Stomach smooth muscle (tissue), 2 donors: ENCODE data around the gene WDR88.

ENCODE experiments used
- H3K27ac ChIP-seq: one replicate; pipeline ENCODE4 v1.7.0; 2013; ENCODE audit warnings: mild to moderate bottlenecking, low read length, inconsistent platforms
- H3K27me3 ChIP-seq, 2 donors: one replicate each; pipeline ENCODE4 v1.7.0; 2013; ENCODE audit warnings: low read length in 2 of 2; ENCODE audit not compliant: insufficient read depth in 2 of 2, control insufficient read depth in 1 of 2
- H3K36me3 ChIP-seq, 2 donors: one replicate each; pipeline ENCODE4 v1.7.0; 2013; ENCODE audit warnings: low read length in 2 of 2; ENCODE audit not compliant: control insufficient read depth in 2 of 2, insufficient read depth in 2 of 2
- H3K4me1 ChIP-seq: one replicate; pipeline ENCODE4 v1.7.0; 2013; ENCODE audit warnings: low read length; ENCODE audit not compliant: control insufficient read depth, insufficient read depth
- H3K4me3 ChIP-seq, 2 donors: one replicate each; pipeline ENCODE4 v1.7.0; 2013; ENCODE audit warnings: low read length in 2 of 2
- H3K9ac ChIP-seq, 2 donors: one replicate each; pipeline ENCODE4 v1.7.0; 2013; ENCODE audit warnings: low read length in 2 of 2, mild to moderate bottlenecking in 1 of 2
- H3K9me3 ChIP-seq, 2 donors: one replicate each; pipeline ENCODE4 v1.7.0; 2013; ENCODE audit warnings: low read length in 2 of 2; ENCODE audit not compliant: control insufficient read depth in 2 of 2
- donor health status: healthy.
- donor health status: Pancreatic carcinoma.

The WDR88 gene

GRCh38 chr19:33197591-33198000 lies 65.7 kb downstream of the WDR88 start:
- Histone ChIP-seq H3K36me3 (peaks cover 6 to 7% of the 10 kb centered on the region in 2 donors), H3K4me1 (peaks cover 15% of the 10 kb centered on the region), H3K27me3 (no peaks in the 10 kb centered on the region), H3K27ac (no peak overlapping the region), H3K9me3 (no peaks in the 10 kb centered on the region), H3K9ac (no peak overlapping the region), H3K4me3 (no peak overlapping the region)

GRCh38 chr19:33198169-33198568 lies 66.3 kb downstream of the WDR88 start:
- H3K9ac ChIP-seq = no peak overlapping the region
- H3K9me3 ChIP-seq = no peaks in the 10 kb centered on the region
- no peak overlapping the region for H3K27ac ChIP-seq
- H3K36me3 ChIP-seq = peaks cover 10% of the 10 kb centered on the region in 2 donors
- H3K4me1 ChIP-seq = peaks cover 15% of the 10 kb centered on the region
- H3K4me3 ChIP-seq = no peak overlapping the region
- H3K27me3 ChIP-seq = no peaks in the 10 kb centered on the region

- H3K36me3 ChIP-seq = peaks cover 13 to 15% of the 10 kb centered on the region in 2 donors
- H3K27me3 ChIP-seq = no peaks in the 10 kb centered on the region
- no peak overlapping the region for H3K4me3 ChIP-seq
- no peak overlapping the region for H3K27ac ChIP-seq
- H3K4me1 ChIP-seq = peaks cover 13% of the 10 kb centered on the region
- no peaks in the 10 kb centered on the region for H3K9me3 ChIP-seq
- no peak overlapping the region for H3K9ac ChIP-seq
Observed at GRCh38 chr19:33199441-33200265, 67.7 kb downstream of the WDR88 start.

GRCh38 chr19:33201473-33201872 lies 69.6 kb downstream of the WDR88 start:
- Histone ChIP-seq H3K36me3 (peaks cover 12 to 22% of the 10 kb centered on the region in 2 donors), H3K27ac (no peak overlapping the region), H3K9me3 (no peaks in the 10 kb centered on the region), H3K4me1 (no peaks in the 10 kb centered on the region), H3K9ac (no peak overlapping the region), H3K27me3 (no peaks in the 10 kb centered on the region), H3K4me3 (no peak overlapping the region)

- H3K9ac ChIP-seq = no peak overlapping the region
- H3K9me3 ChIP-seq = no peaks in the 10 kb centered on the region
- no peaks in the 10 kb centered on the region for H3K27me3 ChIP-seq
- no peak overlapping the region for H3K27ac ChIP-seq
- no peak overlapping the region for H3K4me3 ChIP-seq
- H3K36me3 ChIP-seq = peaks cover 7 to 23% of the 10 kb centered on the region in 2 donors
- no peaks in the 10 kb centered on the region for H3K4me1 ChIP-seq
Observed at GRCh38 chr19:33201886-33202545, 70.1 kb downstream of the WDR88 start.

- H3K36me3 ChIP-seq = peaks cover 6 to 23% of the 10 kb centered on the region in 2 donors
Observed at GRCh38 chr19:33202546-33203507, 70.9 kb downstream of the WDR88 start.

GRCh38 chr19:33203529-33203928 lies 71.6 kb downstream of the WDR88 start:
- Histone ChIP-seq H3K4me3 (no peak overlapping the region), H3K9me3 (no peaks in the 10 kb centered on the region), H3K27me3 (no peaks in the 10 kb centered on the region), H3K4me1 (no peaks in the 10 kb centered on the region), H3K27ac (no peak overlapping the region), H3K9ac (no peak overlapping the region), H3K36me3 (peaks cover 6 to 23% of the 10 kb centered on the region in 2 donors)

More at GRCh38 chr19:33202546-33203507, 70.9 kb downstream of the WDR88 start:
- H3K4me3 ChIP-seq = no peak overlapping the region
- no peak overlapping the region for H3K27ac ChIP-seq
- no peaks in the 10 kb centered on the region for H3K9me3 ChIP-seq
- H3K27me3 ChIP-seq = no peaks in the 10 kb centered on the region
- H3K4me1 ChIP-seq = no peaks in the 10 kb centered on the region
- H3K9ac ChIP-seq = no peak overlapping the region

GRCh38 chr19:33204136-33204973 lies 72.4 kb downstream of the WDR88 start:
- Histone ChIP-seq H3K9me3 (no peaks in the 10 kb centered on the region), H3K9ac (no peak overlapping the region), H3K36me3 (peaks cover 6 to 21% of the 10 kb centered on the region in 2 donors), H3K27ac (no peak overlapping the region), H3K4me3 (no peak overlapping the region), H3K4me1 (no peaks in the 10 kb centered on the region), H3K27me3 (no peaks in the 10 kb centered on the region)

- Histone ChIP-seq H3K27ac (no peak overlapping the region), H3K36me3 (peaks cover 6 to 21% of the 10 kb centered on the region in 2 donors), H3K9me3 (no peaks in the 10 kb centered on the region), H3K4me3 (no peak overlapping the region), H3K9ac (no peak overlapping the region), H3K27me3 (no peaks in the 10 kb centered on the region), H3K4me1 (no peaks in the 10 kb centered on the region)
Observed at GRCh38 chr19:33205110-33205509, 73.2 kb downstream of the WDR88 start.
